Natural killer cell treated with Interleukin-12 subunit alpha and Interleukin-12 subunit beta and Interleukin-15 and Interleukin-18, amount 100 ng/mL, for 72 hours (primary cell): Measurements from ENCODE around the gene PCMTD2. TPM values are rescaled to one million over a fixed set of nuclear protein-coding genes. Genes with fewer than 3 reads are reported as not detected.
A peak's percentile ranks its signal among the peaks of the same experiment; 100 is the strongest.

ENCODE experiments used
- ATAC-seq, 2 donors: fragments of 150-1000 bp; cut with Tn5 transposase in 1 of 2; sonication (Bioruptor Pico), chemical (Tn5 transposase) in 1 of 2; 2 replicates each; pipeline ENCODE4 v1.10.0; 2021
- DNase-seq: peaks from one replicate; pipeline ENCODE4 v3.0.0; 2022; ENCODE audit warnings: low spot score
- H3K27ac Mint-ChIP-seq, 2 donors: 1 replicate in 1 of 2; 2 replicates in 1 of 2; pipeline ENCODE4 v1.8.0; 2022; ENCODE audit warnings: mixed read lengths in 2 of 2, mild to moderate bottlenecking in 1 of 2, moderate library complexity in 1 of 2
- H3K27me3 Mint-ChIP-seq, 2 donors: 1 replicate in 1 of 2; 2 replicates in 1 of 2; pipeline ENCODE4 v1.8.0; 2022; ENCODE audit warnings: mixed read lengths in 2 of 2
- H3K36me3 Mint-ChIP-seq: one replicate; pipeline ENCODE4 v1.8.0; 2022; ENCODE audit warnings: mixed read lengths
- H3K4me1 Mint-ChIP-seq, 2 donors: 1 replicate in 1 of 2; 2 replicates in 1 of 2; pipeline ENCODE4 v1.8.0; 2022; ENCODE audit warnings: low read depth in 2 of 2, mixed read lengths in 2 of 2, mild to moderate bottlenecking in 1 of 2
- H3K4me3 Mint-ChIP-seq: one replicate; pipeline ENCODE4 v1.8.0; 2022; ENCODE audit warnings: mixed read lengths
- H3K9me3 Mint-ChIP-seq: 2 replicates; pipeline ENCODE4 v1.8.0; 2022; ENCODE audit warnings: mixed read lengths
- total RNA-seq, 2 donors: library from RNA; stranded (reverse); gene quantifications; one replicate each; pipeline ENCODE4 v1.2.3, GENCODE V29; 2022

Gene PCMTD2
- total RNA-seq, 2 donors from 2014 or later: 17.4 to 21.8 TPM

DNA sequence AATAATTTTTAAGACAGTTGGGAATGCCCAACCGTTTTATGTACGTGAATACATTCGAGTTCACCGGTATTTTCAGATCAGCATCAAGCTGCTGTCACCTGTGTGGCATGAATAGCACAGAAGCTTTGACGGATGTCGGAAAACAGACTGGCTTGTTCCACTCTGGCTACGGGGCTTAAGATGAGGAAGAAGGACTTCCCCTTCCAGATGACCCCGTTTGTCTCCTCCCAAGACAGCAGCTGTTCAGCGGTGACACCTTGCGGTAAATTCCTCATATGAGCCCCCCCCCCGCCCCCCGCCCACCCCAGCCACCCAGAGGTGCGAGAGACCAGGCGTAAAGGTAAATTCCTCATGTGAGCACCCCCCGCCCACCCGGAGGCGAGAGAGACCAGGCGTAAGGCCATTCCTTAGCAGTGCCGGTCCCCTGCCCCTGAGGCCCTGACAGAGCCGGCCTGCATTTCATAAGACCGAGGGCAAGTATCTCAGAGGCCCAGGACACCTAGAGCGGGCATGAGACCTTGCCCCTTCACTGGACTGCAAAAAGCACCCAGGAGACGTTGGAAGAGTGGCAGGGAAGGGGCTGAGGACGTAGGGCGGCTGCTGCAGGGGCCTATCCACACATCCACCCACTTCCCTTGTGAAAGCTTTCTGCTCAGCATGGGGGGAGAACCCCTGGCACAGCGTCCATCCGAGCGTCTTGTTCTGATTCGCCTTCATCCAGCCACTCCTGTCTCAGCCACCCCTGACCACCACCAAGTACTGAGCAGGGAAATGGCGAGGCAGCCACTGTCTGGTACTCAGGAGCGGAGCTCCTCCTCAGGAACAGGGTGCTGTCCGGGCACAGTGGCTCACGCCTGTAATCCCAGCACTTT is 7.3 kb upstream of the PCMTD2 start:
- no peaks in the 10 kb centered on the region for H3K9me3 Mint-ChIP-seq
- H3K36me3 Mint-ChIP-seq: no peaks in the 10 kb centered on the region
- no peak overlapping the region for H3K27ac Mint-ChIP-seq
- peaks cover 25 to 27% of the 10 kb centered on the region in 2 donors for H3K27me3 Mint-ChIP-seq
- H3K4me1 Mint-ChIP-seq: no peaks in the 10 kb centered on the region
- DNase-seq: no peak
- no peak for ATAC-seq
- H3K4me3 Mint-ChIP-seq: no peak overlapping the region

DNA sequence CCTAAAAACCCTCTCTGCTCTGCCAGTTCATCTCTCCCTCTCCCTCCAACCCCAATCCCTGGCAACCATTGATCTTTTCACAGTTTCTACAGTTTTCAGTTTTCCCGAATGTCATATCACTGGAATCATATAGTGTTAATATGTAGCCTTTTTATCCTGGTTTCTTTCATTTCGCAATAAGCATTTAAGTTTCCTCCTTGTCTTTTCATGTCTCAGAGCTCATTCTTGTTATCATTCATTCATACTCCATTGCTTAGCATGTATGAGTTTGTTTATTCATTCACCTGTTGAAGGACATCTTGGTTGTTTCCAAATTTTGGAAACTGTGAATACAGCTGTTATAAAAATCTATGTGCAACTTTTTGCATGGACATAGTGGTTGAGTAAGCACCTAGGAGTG is 5.5 kb upstream of the PCMTD2 start:
- DNase-seq (no peak), ATAC-seq (no peak)
- Mint-ChIP-seq H3K27ac (no peak overlapping the region), H3K4me1 (peaks cover 8 to 9% of the 10 kb centered on the region in 2 donors), H3K27me3 (peaks cover 19% of the 10 kb centered on the region in 2 donors), H3K36me3 (no peaks in the 10 kb centered on the region), H3K9me3 (no peaks in the 10 kb centered on the region), H3K4me3 (no peak overlapping the region)

DNA sequence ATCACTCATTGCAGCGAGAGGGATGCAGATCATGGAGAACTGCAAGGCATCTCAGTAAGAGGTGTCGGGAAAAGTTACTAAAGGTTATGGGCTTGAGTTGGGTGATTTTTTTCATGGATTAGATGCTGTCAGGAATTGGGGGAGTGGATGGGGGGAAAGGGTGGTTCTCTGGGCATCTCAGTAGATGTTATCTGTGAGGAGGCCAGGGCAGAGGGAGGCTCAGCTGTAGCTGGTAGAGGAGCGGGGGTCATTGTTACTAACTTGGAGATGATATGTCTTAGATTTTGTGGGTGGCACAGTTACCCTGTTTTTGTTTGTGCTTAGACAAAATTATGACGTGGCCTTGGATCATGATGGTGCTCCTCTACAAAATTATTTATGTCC is 2.6 kb upstream of the PCMTD2 start:
- Mint-ChIP-seq H3K4me1 (peaks cover 23 to 25% of the 10 kb centered on the region in 2 donors), H3K27me3 (peaks cover 10 to 13% of the 10 kb centered on the region in 2 donors), H3K36me3 (no peaks in the 10 kb centered on the region), H3K9me3 (no peaks in the 10 kb centered on the region), H3K4me3 (no peak overlapping the region), H3K27ac (no peak overlapping the region)
- DNase-seq: no peak
- no peak for ATAC-seq

DNA sequence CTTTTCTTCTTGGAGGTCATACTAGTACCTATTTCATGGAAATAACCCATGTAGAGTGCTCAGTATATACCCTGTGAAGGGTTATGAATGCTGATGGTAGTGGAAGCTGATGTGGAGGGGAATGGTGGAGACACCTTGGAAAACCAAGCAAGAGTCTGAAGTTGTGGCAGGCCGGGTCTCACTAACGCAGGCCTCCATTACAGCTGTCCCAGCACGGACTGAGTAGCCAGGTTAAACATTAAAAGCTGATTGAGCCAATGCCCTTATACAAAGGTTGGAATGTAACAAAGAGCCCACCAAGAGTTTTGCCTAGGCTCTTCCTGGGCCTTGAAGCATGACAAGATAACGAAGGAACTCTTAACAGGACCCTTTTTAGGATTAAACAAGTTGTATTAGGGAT is 2.1 kb upstream of the PCMTD2 start:
- no peak overlapping the region for H3K4me3 Mint-ChIP-seq
- ATAC-seq: no peak
- H3K27me3 Mint-ChIP-seq: peaks cover 10 to 13% of the 10 kb centered on the region in 2 donors
- no peaks in the 10 kb centered on the region for H3K36me3 Mint-ChIP-seq
- DNase-seq: no peak
- H3K27ac Mint-ChIP-seq: no peak overlapping the region
- H3K9me3 Mint-ChIP-seq: no peaks in the 10 kb centered on the region
- H3K4me1 Mint-ChIP-seq: peaks cover 27 to 28% of the 10 kb centered on the region in 2 donors

DNA sequence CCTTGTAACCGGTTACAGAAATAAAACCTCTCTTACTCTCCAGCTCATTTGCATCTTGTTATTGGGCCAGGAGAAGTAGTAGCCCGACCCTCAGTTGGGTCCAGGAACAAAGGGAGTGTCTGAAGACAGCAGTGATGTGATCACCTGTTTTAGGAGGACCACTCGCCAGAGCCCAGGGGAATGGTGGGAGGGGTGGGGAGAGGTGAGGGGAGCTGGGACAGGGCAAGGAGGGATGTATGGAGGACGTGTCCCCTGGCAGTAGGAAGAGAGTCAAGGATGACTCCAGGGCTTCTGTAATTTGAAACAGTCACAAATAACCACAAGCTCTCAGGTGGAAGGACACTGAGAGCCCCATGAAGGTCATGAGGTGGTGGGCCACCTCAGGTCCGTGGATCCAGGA is 1.4 kb upstream of the PCMTD2 start:
- ATAC-seq (no peak), DNase-seq (no peak)
- Mint-ChIP-seq H3K4me1 (peaks cover 34 to 35% of the 10 kb centered on the region in 2 donors), H3K27me3 (peaks cover 10 to 13% of the 10 kb centered on the region in 2 donors), H3K36me3 (no peaks in the 10 kb centered on the region), H3K4me3 (peak overlapping the region; percentile 86), H3K9me3 (no peaks in the 10 kb centered on the region), H3K27ac (peak overlapping the region; percentile 85 to 93)

DNA sequence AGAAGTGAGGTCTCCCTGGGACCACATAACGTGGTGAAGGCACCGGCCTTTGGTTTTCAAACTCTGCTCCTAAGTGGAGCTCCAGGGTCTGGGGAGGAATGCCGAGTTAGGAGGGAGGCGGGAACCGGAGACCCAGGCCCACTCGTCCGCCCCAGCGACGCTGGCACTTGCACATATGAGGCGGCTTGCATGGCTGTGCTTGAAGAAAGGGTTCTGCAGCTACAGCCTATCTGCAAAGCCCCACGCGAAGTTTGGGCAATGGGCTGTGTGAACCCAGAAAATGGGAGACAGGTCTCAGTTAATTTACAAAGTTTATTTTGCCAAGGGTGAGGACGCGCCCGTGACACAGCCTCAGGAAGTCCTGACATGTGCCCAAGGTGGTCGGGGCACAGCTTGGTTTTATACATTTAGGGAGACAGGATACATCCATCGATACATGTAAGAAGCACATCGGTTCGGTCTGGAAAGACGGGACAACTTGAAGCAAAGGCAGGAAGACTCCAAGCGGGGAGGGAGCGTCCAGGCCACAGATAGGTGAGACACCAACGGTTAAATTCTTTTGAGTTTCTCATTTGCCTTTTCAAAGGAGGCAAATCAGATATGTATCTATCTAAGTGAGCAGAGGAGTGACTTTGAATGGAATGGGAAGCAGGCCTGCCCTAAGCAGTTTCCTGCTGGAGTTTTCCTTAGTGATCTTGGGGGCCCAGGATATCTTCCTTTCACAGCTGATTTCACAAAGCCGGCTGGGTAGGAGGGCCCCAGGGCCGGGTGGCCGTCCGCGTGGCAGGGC is 782 bp upstream of the PCMTD2 start:
- Mint-ChIP-seq H3K9me3 (no peaks in the 10 kb centered on the region), H3K27me3 (peaks cover 10 to 12% of the 10 kb centered on the region in 2 donors), H3K4me1 (peaks cover 34 to 35% of the 10 kb centered on the region in 2 donors), H3K27ac (peak overlapping the region; percentile 85 to 93), H3K4me3 (peak overlapping the region; percentile 86), H3K36me3 (no peaks in the 10 kb centered on the region)
- DNase-seq (no peak), ATAC-seq (no peak)

DNA sequence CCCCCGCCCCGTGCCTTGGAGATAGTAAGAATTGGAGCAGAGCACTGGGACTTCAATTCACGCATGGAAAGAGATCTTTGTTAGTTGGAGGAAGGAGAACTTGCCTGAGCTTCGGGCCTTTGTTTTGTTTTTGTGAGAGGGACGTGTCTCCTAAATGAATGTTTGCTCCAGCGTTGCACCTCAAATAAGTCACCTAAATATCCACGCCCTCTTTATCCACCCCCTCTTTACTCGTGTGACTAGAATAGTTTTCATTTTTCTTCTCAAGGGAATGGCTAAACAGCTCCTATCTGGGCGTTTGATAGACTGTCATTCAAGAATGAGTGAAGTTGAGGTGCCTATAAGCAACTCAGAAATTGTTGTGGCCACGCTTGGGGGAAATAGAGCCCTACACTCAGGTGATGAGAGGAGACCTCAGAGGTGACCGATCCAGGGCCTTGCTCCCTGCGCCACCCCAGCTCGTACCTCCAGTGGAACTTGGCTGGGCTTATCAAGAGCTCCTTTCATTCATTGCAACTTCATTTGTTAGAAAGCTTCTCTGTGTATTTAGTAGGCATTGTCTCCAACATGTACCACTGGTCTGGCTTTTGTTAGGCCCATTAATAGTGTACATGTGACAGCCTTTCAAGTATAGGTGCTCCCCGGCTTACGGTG is 861 bp downstream of the PCMTD2 start:
- Mint-ChIP-seq H3K9me3 (no peaks in the 10 kb centered on the region), H3K4me1 (peaks cover 35 to 39% of the 10 kb centered on the region in 2 donors), H3K4me3 (peak overlapping the region; percentile 85), H3K27me3 (peaks cover 0 to 2% of the 10 kb centered on the region in 2 donors), H3K27ac (peak overlapping the region; percentile 81 to 91), H3K36me3 (no peaks in the 10 kb centered on the region)
- ATAC-seq (no peak), DNase-seq (no peak)

DNA sequence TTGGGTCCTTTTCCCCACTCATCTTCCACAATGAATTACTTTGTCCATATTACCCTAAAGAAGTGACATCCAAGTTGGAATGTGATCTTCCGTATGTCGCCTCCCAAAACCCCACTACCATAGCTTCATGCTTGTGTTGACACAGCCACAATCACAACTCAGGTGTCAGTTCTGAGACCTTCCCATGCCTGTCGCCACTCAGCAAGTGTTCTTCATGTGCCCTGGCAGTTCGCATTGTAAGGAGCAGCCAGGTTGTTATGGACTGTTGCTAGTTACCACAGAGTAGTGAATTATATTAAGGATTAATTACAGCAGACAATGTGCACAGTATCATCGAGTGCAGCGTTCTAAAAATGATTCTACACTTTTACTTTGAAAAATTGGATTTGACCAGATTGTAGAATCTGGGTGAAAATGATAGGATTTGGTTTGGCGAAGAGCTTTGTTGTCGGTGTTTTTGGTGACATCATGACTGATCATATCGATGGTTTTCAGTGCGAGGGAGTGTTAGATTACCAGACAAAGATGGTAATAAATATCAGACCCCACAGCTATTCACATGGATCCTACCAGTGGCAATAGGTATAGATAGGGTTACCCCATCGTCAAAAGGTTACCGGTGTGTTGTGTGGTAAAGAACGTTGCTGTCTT is 1.7 kb downstream of the PCMTD2 start:
- H3K27me3 Mint-ChIP-seq: no peaks in the 10 kb centered on the region

DNA sequence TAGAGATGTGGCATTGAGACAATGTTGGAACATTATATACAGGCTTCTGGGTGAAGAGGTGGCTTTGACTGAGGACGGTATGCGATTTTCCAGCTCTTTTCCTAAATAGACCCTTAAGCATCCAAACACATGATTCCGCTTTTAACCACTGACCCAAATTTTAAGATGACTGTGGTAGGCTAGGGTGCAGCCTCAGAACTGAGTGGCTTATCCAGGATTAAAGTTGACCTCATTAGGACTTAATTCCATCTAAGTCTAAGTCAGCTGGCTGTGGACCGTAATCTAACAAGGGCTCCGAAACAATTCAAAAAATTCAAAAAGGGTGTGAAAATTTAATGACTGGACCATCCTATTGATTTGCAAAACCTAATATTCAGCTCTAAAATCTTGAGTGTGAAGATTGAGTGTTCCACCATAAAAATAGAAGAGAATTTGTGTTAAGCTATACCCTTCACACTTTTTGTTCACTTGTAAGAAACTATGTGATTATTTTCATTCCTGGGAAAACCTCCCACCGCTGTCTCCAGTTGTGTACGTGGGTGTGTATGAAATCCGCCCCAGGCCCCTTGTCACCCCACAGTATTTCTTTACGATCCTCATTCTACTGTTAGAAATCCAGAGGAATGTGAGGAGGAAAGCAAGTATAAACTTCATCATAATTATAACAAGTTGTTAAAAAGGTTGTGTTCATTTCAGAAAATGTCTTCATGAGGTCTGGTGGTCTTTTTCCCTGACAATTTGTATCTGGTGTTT is 2.7 kb downstream of the PCMTD2 start:
- DNase-seq (no peak), ATAC-seq (no peak)
- H3K27me3 Mint-ChIP-seq: no peaks in the 10 kb centered on the region
- H3K27ac Mint-ChIP-seq: peak overlapping the region in 1 of 2 donors; percentile 65
- H3K4me1 Mint-ChIP-seq: peaks cover 41 to 43% of the 10 kb centered on the region in 2 donors
- no peak overlapping the region for H3K4me3 Mint-ChIP-seq
- H3K9me3 Mint-ChIP-seq: no peaks in the 10 kb centered on the region
- no peaks in the 10 kb centered on the region for H3K36me3 Mint-ChIP-seq

More for the DNA sequence above, 1.7 kb downstream of the PCMTD2 start:
- Mint-ChIP-seq H3K36me3 (no peaks in the 10 kb centered on the region), H3K4me1 (peaks cover 35 to 39% of the 10 kb centered on the region in 2 donors), H3K9me3 (no peaks in the 10 kb centered on the region), H3K27ac (peak overlapping the region; percentile 81 to 91), H3K4me3 (peak overlapping the region; percentile 85)
- DNase-seq (no peak), ATAC-seq (no peak)

DNA sequence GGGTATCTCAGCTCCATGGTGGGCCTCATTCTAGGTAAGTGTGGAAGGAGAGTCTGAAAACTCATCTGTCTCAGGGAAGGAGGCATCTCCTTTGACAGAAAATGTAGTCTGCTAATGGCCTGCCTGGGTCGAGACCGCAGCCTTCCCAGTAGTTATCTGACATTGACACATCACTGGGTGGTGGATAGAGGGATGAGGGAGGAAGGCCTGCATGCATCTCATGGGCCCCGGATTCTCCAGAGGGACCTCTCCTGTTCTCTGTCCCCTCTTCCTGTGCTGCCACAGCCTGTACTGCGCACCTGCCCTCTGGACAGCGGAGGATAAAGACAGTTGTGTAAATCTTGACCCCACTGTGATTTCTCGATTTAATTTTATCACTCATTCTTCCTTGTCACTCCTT is 4.7 kb downstream of the PCMTD2 start:
- Mint-ChIP-seq H3K36me3 (no peaks in the 10 kb centered on the region), H3K27me3 (no peaks in the 10 kb centered on the region), H3K4me3 (no peak overlapping the region), H3K4me1 (peaks cover 32 to 38% of the 10 kb centered on the region in 2 donors), H3K9me3 (no peaks in the 10 kb centered on the region), H3K27ac (no peak overlapping the region)
- no peak for DNase-seq
- ATAC-seq: no peak

DNA sequence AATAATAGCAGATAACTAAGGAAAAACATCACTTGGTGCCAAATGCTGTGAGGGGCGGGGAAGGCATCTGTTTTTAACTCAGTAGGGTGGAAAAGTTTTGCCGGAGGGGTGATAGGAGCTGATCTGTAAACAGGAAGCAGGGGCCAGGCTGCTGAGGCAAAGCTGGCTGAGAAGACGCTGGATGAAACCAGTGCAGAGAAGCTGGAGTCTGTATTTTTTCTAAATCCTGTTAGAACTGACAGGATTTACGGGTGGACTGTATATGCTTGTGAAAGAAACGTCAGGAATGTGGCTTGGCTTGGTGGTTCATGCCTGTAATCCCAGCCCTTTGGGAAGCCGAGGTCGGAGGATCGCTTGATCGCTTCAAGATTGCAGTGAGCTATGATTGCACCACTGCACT is 5.6 kb downstream of the PCMTD2 start:
- peak overlapping the region in 1 of 2 donors; percentile 56 for H3K27ac Mint-ChIP-seq
- no peaks in the 10 kb centered on the region for H3K36me3 Mint-ChIP-seq
- no peak overlapping the region for H3K4me3 Mint-ChIP-seq

DNA sequence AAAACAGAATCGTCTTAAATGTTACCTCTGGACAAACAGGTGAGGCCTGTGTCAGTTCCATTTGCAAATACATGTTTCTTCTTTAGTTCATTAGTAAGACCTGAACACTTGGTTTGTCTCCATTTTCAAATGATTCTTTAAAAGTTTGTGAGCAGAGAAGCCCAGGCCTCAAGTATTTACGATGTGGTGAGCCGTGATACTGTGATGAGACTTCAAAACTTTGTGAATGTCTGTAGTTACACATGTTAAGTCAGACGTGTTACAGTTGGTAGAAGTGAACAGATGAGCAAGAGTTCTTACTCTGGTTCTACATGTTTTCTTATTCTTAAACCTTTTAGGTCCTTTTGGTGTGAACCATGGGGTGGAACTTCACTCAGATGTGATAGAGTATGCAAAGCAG is 8.5 kb downstream of the PCMTD2 start:
- no peaks in the 10 kb centered on the region for H3K27me3 Mint-ChIP-seq

More for the DNA sequence above, 5.6 kb downstream of the PCMTD2 start:
- DNase-seq: no peak
- no peak for ATAC-seq
- H3K9me3 Mint-ChIP-seq: no peaks in the 10 kb centered on the region
- H3K27me3 Mint-ChIP-seq: no peaks in the 10 kb centered on the region
- peaks cover 30 to 35% of the 10 kb centered on the region in 2 donors for H3K4me1 Mint-ChIP-seq

DNA sequence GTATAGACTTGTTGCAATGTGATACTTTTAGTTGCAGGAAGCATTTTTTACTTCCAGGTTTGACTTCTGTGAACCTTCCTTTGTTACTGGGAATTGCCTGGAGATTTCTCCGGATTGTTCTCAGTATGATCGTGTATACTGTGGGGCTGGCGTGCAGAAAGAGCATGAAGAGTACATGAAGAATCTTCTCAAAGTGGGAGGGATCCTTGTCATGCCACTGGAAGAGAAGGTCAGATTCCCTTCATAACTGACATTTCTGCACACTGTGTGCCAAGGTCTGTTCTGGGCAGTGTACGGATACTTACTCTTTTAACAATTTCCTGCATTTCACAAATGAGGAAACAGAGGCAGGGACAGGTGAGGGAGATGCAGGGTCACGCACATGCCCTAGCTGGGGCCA is 9.7 kb downstream of the PCMTD2 start:
- H3K4me1 Mint-ChIP-seq: peaks cover 17 to 26% of the 10 kb centered on the region in 2 donors
- DNase-seq: no peak
- no peak overlapping the region for H3K4me3 Mint-ChIP-seq
- no peak overlapping the region for H3K27ac Mint-ChIP-seq
- no peaks in the 10 kb centered on the region for H3K27me3 Mint-ChIP-seq
- no peak for ATAC-seq
- peaks cover 1% of the 10 kb centered on the region for H3K36me3 Mint-ChIP-seq
- no peaks in the 10 kb centered on the region for H3K9me3 Mint-ChIP-seq

More for the DNA sequence above, 8.5 kb downstream of the PCMTD2 start:
- Mint-ChIP-seq H3K4me1 (peaks cover 7 to 16% of the 10 kb centered on the region in 2 donors), H3K4me3 (no peak overlapping the region), H3K36me3 (no peaks in the 10 kb centered on the region), H3K27ac (no peak overlapping the region), H3K9me3 (no peaks in the 10 kb centered on the region)
- no peak for ATAC-seq
- no peak for DNase-seq
